Epidermal melanocyte (primary cell): ENCODE results near the gene STXBP2.

Experiments used
- DNase-seq: peaks from one replicate; pipeline ENCODE4 v3.0.0; 2011; ENCODE audit warnings: low spot score; ENCODE audit not compliant: insufficient read length

Gene STXBP2

DNA sequence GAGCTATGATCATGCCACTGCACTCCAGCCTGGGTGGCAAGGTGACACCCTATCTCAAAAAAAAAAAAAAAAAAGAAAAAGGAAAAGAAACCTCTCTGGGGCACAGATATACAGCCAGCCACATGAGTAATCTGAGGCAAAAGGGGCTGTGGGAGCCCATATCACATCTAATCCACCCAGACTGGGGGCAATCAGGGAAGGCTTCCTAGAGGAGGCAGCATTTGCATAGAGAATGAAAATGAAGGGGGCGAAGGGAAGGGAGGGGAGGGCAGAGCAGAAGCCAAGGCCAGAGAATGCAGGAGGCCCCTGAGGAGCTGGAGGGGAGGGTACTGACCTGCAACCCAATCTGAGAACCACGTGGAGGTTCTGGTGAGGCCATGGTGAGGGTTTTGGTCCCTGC, 13.2 kb downstream of the STXBP2 start:
- no peak for DNase-seq

DNA sequence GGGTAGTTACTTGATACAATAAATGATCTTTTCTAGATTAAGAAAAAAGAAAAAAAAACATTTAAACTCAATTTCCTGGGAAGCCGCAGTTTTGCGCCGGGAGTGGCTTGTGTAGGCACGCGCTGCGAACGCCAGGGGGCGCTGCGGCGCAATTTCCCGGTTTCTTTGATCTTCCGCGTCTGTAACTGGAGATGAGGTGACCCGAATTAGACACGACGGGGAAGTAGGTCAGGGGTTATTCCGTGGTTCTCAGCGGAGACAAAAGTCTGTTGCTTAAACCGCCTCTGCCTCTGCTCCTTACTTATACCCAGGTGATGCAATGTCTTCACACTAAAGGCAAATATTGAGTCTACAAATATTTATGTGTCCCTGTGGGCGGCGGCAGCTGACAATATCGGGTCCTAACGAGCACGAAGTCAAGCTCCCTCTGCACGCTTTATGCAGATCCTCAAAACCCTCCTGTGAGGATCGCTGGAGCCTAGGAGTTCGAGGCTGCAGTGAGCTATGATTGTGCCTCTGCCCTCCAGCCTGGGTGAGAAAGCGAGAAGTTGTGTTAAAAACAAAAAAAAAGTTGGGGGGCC, 15.2 kb downstream of the STXBP2 start:
- peak; percentile 91 for DNase-seq

DNA sequence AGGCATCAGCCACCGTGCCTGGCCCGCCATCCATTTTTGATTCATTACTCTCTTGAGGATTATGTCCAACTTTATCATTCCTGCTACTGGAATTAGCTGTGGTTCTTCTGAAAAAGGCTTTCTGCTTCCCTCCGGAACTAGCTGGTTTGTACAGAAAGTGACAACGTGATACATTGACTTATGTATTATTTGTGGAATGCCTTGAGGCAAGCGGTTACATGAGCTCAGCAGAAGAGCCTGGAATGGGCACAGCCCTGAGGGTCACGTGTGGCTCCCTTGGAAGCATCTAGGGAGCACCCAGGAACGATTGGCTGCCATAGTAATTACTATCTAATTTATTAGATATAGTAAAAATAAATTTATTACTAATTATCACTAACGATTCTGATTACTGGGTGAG, 17.5 kb downstream of the STXBP2 start:
- peak; percentile 67 for DNase-seq

DNA sequence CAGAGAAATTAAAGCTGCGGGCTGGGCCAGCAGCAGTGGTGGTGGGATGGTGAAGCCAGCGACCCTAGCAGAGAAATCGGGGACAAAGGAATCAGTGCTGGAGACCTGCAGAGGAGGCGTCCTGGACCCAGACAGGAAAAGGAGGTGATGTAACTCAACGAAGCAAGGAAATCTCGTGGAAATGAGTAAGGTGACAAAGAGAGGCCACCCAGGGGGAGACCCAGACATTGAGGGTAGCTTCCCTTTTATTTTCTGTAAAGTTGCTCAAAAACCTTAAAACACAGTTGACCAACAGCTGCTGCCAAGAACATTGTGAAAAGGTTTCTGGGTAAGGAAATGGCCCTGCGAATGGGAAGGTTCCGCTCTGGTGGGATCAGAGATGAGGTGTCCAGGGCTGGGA, 18.7 kb downstream of the STXBP2 start:
- DNase-seq, result no peak

DNA sequence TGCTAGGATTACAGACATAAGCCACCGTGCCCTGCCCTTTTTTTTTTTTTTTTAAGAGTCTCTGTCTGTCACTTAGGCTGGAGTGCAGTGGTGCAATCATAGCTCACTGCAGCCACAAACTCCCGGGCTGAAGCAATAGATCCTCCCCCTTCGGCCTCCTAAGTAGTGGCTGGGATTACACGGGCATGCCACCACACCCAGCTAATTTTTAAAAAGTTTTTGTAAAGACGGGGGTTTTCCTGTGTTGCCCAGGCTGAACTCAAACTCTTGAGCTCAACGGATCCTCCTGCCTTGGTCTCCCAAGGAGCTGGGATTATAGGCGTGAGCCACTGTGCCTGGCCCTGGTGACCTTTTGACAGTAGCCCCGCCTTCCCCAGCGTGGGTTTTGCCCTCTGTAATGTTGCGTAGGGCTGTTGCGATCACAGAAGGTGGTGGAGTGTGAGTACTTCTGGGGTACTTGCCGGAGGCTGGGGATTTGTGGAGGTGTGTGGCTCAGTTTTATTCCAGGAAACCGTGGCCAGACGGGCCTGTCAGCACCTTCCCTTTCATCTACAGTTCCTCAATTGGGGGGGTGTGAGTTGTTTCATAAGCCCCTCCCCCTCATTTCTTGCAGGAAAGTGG, 20.3 kb downstream of the STXBP2 start:
- DNase-seq, result no peak

DNA sequence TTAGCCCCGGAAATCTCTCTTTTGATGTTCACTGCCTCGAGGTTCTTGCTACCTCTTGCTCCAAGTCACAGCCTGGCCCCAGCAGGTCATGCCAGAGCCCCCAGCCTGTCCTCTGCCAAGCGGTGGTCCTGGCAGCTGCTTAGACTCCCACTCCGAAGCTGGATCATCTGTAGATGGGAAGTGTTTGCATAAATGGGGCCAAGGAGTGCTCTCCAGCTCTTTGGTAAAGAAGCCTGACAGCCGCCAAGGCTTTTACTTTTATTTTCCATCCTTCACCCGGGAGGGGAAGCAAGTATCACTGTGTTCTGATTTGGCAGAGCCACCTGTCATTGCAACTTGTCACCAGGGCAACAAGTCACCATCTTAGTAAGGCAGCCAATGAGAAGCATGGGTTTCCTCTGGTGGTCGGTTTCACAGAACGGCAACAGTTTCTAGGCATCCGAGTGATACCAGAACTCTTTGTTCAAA, 21.3 kb downstream of the STXBP2 start:
- no peak for DNase-seq

DNA sequence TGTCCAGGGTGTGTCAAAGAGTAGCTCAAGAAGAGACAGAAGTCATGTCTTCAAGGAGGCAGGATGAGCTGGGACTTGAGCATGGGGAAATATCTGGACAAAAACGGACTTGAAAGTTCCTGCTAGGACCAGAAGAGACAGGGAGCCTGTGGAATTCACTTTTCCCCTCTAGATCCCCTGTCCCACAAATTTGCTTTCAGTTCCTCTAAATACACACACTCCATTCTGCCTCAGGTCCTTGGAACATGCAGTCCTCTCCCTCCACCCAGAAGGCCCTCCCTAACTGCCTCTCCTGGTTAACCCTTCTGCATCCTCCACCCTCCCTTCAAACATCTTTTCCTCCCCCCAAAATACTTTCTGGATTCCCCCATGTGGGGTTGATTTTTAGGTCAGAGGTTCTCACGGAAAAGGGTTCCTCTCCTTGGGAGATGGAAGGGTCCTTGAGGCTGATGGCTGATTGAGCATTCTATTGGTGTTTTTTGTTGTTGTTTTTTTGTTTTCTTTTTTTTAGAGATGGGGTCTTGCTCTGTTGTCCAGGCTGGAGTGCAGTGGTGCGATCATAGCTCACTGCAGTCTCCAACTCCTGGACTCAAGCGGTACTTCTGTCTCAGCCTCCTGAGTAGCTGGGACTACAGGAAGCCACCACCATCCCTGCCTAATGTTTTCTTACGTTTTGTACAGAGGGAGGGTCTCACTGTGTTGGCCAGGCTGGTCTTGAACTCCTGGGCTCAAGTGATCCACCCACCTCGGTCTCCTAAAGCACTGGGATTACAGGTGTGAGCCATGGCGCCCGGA, 25.0 kb downstream of the STXBP2 start:
- DNase-seq, result no peak

DNA sequence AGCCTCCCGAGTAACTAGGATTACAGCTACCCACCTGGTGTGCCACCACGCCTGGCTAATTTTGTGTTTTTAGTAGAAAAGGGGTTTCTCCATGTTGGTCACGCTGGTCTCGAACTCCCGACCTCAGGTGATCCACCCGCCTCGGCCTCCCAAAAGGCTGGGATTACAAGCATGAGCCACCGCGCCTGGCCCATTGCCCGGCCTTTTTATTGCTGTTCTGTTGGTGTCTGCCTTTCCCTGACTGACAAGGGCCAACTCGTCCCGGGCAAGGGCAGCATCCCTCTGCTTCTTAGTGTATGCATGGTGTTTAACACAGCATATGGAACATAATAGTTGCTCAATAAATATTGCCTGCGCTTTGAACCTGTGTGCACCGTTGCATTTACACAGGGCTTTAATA, 25.7 kb downstream of the STXBP2 start:
- DNase-seq, result no peak

DNA sequence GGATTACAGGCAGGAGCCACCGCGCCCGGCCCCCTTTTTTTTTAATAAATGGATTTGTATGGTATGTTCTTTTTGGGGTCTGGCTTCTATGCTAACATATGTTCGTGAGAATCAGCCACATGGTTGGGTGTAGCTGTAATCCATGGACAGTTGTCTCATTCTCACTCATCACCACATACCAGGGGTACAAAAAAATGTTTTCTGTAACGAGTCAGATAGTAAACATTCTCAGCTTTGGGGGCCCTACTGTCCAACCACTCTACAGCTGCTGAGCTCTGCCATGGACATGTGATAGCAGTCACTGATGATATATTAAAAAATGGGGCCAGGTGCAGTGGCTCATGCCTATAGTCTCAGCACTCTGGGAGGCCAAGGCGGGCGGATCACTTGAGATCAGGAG, 26.8 kb downstream of the STXBP2 start:
- DNase-seq, result no peak

DNA sequence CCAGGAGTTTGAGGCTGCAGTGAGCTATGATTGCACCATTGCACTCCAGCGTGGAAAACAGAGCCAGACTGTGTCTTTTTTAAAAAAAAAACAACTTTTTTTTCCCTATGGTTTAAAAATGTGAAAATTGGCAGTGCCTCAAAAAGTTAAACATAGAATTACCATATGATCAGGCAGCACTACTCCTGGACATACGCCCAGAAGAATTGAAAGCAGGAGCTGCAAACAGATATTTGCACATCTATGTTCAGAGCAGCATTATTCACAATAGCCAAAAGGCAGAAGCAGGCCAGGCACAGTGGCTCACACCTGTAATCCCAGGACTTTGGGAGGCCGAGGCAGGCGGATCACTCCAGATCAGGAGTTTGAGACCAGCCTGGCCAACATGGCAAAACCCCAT, 28.2 kb downstream of the STXBP2 start:
- no peak for DNase-seq

DNA sequence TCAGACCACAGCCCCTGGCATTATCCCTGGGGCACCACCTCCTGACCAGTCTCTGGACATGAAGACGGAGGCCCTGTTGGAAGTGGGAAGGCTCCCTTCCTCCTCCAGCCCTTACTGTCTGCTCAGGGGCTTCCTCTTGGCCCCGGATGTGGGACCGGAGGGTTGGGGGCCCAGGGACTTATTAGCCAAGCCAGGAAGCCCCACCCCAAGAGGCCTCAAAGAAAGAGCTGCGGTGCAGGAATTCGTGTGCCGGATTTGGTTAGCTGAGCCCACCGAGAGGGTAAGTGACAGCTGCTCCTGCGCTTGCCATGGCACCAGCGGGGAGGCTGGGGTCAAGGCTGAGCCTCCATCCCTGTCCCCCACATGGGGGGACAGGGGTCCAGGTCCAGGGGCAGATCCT, 31.9 kb downstream of the STXBP2 start, which contains the start of gene RETN:
TSS of gene RETN (plus strand) at position 208 of the 400 bp plus-strand sequence. CDS start 278 bp downstream, outside the sequence.
- DNase-seq, result no peak

DNA sequence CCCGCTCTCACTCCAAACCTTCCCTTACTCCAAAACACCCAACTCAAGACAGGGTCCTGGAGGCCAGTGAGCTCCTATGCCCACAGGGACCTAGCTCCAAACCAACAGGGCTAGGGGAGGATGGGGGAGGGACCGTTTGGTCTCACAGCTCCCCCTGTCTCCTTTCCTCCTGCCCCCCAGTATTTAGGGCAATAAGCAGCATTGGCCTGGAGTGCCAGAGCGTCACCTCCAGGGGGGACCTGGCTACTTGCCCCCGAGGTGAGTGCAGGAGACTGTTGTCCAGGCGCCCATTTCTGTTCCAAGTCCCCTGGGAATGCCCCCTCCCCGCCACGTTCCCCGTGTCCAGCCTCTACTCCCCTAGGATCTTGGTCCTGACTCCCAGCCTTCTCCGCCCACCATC, 32.7 kb downstream of the STXBP2 start:
- no peak for DNase-seq

DNA sequence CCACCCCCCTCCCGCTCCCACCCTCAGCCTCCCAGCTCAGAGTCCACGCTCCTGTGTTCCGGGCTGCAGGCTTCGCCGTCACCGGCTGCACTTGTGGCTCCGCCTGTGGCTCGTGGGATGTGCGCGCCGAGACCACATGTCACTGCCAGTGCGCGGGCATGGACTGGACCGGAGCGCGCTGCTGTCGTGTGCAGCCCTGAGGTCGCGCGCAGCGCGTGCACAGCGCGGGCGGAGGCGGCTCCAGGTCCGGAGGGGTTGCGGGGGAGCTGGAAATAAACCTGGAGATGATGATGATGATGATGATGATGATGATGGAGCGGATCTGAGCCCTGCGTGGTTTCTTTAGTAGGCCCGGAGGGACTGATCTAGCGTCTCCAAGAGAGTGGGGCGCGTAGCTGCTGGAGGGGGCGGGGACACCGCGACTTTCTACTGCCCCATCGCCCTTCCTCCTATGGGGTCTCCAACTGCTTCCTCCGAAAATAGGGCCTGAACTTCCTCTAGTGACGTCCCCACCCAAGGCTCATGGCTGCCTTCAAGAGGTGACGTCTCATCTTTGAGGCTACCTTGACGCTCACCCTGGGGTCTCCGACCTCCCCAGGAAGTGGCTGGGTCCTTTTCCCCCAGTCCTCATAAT, 33.4 kb downstream of the STXBP2 start:
- no peak for DNase-seq

DNA sequence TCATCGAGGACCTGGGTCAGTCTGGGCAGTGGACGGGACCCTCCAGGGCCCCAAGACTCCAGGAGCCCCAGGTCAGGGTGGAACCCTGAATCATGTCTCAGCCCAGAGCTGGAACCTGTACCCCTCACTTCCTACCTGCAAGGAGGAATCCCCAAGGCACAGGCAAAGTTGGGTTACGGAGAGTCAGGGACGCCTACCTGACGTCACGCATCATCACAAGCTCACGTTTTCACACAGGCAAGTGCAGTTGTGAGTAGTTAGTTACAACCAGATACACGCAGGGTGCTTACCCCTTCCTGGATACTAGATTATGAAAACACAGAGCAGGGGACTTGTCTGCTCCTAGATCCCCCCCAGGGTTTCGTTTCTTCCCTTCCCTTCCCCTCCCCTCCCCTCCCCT, 33.9 kb downstream of the STXBP2 start:
- DNase-seq, result no peak

DNA sequence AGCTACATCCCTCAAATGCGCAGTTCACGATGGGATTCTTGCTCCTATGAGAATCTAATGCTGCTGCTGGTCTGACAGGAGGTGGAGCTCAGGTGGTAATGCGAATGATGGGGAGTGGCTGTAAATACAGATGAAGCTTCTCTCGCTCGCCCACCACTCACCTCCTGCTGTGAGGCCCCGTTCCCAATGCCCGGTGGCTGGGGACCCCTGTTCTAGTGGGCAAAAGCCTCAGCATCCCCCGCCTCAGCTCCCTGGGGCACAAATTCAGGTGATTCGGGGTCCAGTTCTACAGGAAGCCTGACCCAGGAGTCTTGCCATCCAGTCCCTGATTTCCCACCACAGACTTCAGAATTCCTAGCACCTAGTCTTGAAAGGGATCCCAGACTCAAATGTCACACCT, 35.6 kb downstream of the STXBP2 start:
- no peak for DNase-seq

DNA sequence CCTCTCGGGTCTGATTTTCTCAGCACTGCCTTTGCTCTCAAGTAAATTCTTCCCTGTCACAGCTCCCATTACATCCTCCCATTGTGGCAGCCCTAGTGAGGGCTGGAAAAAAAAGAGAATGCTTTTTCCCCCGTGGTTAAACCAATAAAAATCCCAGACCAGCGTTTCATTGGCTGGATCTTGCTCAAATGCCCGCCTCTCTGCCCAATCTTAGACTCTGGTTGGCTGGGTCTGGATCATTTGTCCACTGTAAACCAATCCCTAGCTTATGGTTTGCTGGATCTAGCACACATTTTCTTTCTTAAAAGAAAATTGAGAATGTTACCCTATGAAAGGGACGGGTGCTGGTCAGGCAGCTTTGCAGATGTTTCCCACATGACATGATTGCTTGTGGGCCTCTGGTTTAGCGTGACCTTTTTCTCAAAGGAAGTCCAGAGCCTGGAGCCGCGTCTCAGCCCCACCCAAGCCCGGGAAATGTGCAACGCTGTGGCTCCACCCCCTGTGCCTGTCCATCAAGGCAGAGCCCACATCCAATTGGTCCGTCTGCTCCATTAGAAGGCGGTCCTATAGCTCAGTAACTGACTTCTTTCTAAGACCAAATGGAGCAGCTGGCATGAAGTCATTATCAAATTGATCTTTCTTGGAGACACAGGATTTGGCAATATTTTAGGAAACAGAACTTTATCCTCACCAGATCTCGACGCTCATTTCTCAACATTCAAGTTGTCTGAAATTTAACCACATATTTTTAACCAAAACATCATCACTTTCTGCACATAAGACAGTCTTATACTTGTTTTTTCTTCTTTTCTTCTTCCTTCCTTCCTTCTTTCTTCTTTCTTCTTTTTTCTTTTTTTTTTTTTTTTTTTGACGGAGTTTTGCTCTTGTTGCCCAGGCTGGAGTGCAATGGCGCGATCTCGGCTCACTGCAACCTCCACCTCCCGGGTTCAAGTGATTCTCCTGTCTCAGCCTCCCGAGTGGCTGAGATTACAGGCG, 37.4 kb downstream of the STXBP2 start:
- DNase-seq, result peak; percentile 72

DNA sequence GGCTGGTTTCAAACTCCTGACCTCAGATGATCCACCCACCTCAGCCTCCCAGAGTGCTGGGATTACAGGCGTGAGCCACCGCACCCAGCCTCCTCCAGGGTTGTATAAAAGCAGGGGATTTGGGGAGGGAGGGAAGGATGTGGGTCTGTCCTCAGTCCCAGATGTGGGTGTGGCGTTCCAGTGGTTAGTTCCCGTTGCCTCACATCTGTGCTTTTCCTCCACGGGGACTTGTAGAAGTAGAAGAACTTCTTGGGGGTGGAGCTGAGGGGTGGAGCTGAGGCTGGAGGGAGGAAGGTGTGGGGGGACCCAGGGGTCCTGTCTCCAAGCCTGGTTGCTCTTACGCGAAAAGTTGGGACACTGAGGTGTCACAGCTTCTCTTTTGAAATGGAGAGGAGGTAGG, 39.5 kb downstream of the STXBP2 start:
- no peak for DNase-seq

DNA sequence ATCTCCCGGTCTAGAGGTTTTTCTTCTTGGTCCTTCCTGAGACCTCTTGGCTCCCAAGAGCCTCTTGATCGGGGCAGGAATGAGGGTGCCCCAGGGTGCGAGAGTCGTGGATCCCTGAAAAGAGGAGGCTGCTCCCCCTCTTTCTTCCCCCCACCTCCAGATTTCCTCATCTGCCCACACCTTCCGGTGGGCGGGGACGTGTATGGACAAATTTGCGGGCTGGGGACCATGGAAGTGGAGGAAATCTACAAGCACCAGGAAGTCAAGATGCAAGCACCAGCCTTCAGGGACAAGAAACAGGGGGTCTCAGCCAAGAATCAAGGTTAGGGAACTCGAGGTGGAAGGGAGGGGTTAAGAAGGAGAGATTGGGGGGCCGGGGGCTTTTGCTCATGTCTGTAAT, 39.9 kb downstream of the STXBP2 start, which contains the start of gene MCEMP1:
TSS of gene MCEMP1 (plus strand) at position 237 of the 400 bp plus-strand sequence. CDS start at position 268, 31 bp downstream.
- no peak for DNase-seq

DNA sequence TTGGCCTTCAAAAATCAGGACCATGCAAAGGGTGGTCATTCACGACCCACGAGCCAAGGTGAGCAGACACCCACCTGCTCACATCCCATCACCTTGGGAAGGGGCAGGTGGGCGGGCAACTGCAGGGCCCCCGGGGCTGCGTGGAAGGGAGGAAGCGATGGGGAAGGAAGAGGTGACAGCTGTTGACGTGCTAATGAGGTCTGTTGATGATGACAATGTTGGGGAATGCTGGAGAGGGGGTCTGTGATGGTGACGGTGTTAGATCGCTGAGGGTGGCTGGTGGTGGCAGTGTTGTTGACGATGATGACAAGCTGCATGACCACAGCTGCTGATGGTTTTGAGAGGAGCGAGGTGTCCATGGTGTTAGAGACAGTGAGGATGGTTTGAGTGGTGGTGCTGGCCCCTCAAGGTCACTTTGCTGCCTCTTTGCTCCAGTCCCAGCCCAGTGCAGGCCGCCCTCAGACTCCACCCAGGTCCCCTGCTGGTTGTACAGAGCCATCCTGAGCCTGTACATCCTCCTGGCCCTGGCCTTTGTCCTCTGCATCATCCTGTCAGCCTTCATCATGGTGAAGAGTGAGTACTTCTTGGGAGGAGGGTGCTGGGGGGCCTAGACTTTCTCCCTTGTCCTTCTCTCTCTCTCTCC, 40.9 kb downstream of the STXBP2 start:
- no peak for DNase-seq
